Suprapubic skin (tissue), 4 donors: ENCODE data around the gene OR5AR1.

Experiments used
- POLR2A ChIP-seq, 2 donors: fragments of 450-650 bp; IDR thresholded peaks; one replicate each; pipeline ENCODE4 v1.6.1; 2017; ENCODE audit warnings: antibody characterized with exemption in 2 of 2, mild to moderate bottlenecking in 2 of 2, moderate library complexity in 2 of 2
- POLR2AphosphoS5 ChIP-seq, 3 donors: sonication (generic); formaldehyde crosslinking; IDR thresholded peaks; one replicate each; pipeline ENCODE4 v1.6.1; 2017; ENCODE audit warnings: antibody characterized with exemption in 3 of 3
- TF ChIP-seq, protein P1 (sequence below), 2 donors: fragments of 200-600 bp in 1 of 2; fragments of 450-650 bp in 1 of 2; sonication (generic) in 1 of 2; IDR thresholded peaks; one replicate each; pipeline ENCODE4 v1.5.1; 2016 to 2019; ENCODE audit warnings: antibody characterized with exemption in 2 of 2, mild to moderate bottlenecking in 1 of 2, moderate library complexity in 1 of 2

DNA sequence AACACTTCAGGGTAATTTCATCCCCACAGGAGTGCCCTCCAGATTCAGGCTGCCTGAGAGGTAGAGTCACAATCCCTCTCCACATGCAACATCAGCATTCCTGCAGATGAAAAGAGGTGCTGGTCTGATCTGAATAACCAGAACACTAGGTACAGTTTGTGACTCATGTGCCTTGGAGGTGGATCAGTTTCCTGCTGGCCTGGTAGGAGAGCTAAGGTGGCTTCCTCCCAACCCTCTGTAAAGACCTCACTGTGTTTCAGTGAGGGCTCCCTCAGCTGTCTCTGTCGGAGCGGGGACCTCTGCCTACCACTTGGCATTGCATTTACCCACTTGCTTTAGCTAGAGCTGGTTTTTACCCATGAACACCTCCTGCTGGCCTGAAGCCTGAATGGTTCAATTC, 43.0 kb downstream of the OR5AR1 start:
- TF ChIP-seq, protein P1, sequence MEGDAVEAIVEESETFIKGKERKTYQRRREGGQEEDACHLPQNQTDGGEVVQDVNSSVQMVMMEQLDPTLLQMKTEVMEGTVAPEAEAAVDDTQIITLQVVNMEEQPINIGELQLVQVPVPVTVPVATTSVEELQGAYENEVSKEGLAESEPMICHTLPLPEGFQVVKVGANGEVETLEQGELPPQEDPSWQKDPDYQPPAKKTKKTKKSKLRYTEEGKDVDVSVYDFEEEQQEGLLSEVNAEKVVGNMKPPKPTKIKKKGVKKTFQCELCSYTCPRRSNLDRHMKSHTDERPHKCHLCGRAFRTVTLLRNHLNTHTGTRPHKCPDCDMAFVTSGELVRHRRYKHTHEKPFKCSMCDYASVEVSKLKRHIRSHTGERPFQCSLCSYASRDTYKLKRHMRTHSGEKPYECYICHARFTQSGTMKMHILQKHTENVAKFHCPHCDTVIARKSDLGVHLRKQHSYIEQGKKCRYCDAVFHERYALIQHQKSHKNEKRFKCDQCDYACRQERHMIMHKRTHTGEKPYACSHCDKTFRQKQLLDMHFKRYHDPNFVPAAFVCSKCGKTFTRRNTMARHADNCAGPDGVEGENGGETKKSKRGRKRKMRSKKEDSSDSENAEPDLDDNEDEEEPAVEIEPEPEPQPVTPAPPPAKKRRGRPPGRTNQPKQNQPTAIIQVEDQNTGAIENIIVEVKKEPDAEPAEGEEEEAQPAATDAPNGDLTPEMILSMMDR (IDR thresholded peaks at IDR 0.05) = no peak
- no peak for TF ChIP-seq POLR2AphosphoS5 (IDR thresholded peaks at IDR 0.05)
- no peak for TF ChIP-seq POLR2A (IDR thresholded peaks at IDR 0.05)
